GM19455 (cell line): Measurements from ENCODE around the gene HIVEP3.

Experiments
- ATAC-seq: cut with Tn5 transposase; IDR thresholded peaks from one replicate; pipeline ENCODE4 v1.9.1; 2021; ENCODE audit not compliant: unreplicated experiment

Gene HIVEP3

DNA sequence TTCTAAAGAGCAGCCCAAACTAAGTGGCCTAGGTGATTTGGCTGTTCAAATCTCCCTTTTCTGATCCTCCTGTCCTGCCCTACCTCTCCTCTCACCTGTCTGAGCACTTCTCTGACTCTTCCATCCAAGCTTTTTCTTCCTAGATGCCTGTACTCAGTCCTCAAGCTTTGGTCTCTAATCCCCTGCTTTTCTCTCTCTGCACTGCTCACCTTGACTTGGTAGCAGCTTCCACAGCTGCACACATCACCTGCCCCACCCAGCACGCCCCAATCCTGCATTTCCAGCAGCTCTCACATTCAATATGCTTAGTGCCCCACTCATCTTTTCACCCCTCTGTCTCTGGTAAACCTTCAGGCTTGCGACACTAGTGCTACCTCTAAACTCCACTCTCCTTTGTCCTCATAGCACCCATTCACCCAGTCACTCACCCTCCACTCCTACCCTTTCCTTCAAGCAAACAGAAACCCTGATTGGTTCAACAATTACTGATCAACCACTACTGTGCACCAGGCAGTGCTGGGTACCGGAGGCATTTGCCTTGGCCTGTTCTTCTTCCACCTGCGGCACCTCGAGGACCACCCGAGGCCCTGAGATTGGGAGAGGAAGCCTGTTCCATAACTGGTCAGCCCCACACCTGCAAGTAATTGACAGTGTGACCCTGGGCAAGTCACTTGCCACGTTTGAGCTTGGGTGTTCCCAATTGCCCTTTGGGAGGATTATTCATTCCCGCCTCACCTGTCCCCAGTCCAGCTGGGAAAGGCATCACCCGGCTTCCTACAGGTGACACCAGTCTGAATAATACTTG, 298.2 kb downstream of the HIVEP3 start:
- ATAC-seq = no peak

GRCh38 chr1:41619511-41620364, 299.0 kb downstream of the HIVEP3 start:
- ATAC-seq = no peak

DNA sequence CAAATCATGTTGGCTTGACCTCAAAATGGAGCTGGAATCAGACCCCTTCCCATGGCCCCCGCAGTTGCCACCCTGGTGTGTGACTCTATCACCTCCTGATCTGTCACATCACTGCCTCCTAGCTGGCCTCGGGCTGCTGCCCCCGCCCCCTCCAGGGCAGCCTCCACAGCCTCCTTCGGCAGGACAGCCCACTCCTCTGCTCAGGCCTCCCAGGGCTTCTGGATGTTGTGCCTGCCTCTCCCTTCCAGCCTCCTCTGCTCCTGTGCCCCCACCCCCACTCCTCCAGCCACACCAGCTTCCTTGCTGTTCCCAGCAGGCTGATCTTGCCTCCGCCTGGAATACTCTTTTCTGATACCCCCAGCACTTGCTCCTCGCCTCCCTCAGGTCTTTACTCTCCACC, 299.9 kb downstream of the HIVEP3 start:
- ATAC-seq = no peak

DNA sequence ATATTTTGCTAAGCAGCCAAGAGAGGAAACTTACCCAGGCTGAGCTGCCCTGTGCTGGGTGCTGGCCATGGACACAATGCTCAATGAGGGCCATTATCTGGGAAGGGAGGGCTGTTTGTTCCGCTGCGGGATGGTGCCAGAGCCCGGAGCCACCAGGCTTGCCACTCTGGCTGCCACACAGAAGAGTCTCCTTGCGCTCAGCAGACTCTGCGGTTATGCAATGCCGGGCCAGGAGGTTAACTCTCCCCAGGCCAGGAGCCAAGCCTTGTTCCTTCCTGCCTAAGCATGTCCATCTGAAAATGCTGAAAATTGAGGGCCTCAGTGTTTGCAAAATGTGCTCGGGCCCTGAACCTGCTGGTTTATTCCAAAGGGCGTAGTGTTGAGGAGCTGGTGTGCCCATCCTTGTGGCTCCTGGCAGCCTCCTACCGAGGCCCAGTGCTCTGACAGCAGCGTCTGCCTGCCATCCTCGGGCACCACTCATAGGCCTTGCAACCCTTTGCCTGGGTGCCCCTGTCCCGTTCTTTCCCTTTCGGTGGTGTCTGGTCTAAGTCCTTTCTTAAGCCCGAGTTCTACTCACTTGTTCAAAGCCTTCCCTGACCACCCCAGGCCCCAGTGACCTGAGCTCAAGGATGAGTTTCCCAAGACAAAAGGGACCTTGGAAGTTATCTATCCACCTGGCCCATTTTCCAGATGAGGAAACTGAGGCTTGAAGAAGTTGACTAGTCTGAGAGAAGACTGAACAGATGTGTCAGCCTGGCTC, 300.5 kb downstream of the HIVEP3 start:
- ATAC-seq = no peak

DNA sequence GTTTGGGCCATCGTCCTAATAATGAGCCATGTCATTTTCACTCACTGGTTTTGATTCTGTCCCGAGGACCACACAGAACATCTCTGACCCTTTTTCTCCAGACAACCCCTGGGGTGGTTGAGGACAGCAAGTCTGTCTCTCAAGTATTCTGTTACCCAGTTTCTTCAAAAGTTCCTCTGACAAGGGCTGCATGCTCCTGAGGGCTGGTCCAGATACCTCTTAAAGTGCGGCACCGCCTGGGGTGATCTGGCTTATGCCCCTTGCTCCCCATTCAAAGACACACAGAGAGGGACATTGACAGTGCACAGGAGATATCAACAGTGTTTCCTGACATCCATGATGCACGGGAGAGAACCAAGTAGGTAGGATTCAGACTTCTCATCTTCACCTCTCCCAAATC, 301.4 kb downstream of the HIVEP3 start:
- ATAC-seq = no peak

GRCh38 chr1:41616563-41616962, 302.2 kb downstream of the HIVEP3 start:
- ATAC-seq = no peak

- ATAC-seq = no peak
Measured at GRCh38 chr1:41615981-41616380, 302.7 kb downstream of the HIVEP3 start.

DNA sequence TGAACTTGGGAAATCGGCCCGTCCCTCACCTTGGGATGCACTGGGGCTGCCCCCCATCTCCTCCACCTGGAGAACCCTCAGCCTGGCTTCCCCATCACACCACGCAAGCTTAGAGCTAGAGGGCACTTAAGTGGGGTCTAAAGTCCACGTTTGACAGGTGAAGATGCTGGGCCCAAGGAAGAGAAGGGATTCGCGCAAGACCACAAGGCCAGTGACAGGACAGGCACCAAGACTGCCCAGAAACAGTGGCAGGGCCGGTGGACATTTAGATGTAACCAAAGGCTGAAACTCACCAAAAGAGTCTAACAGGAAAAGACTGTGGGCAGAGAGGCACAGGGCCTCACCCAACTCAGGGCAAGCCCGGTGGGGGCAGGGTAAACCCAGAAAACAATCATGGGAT, 303.4 kb downstream of the HIVEP3 start:
- no peak for ATAC-seq

DNA sequence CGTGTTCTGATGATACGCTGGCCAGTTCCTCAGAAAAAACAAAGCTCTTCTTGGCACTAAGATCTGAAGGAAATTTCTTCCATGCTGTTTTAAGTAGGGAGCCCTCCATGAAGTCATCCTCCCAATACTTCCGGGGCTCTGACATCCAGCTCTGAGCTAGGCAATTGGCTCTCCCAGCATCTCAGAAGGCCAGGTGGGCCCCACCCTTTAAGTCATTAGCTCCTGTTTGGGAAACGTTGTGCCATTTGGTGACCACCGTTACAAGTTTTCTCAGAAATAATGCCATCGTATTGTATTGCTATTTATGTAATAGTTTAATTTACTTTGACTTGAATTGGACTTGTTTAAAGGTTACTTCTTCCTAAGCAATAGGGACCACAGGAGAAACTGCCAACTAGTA, 303.9 kb downstream of the HIVEP3 start:
- ATAC-seq = no peak

GRCh38 chr1:41613689-41614574, 304.8 kb downstream of the HIVEP3 start:
- no peak for ATAC-seq

GRCh38 chr1:41612953-41613352, 305.8 kb downstream of the HIVEP3 start:
- no peak for ATAC-seq

- no peak for ATAC-seq
Measured at GRCh38 chr1:41611932-41612450, 306.7 kb downstream of the HIVEP3 start.

DNA sequence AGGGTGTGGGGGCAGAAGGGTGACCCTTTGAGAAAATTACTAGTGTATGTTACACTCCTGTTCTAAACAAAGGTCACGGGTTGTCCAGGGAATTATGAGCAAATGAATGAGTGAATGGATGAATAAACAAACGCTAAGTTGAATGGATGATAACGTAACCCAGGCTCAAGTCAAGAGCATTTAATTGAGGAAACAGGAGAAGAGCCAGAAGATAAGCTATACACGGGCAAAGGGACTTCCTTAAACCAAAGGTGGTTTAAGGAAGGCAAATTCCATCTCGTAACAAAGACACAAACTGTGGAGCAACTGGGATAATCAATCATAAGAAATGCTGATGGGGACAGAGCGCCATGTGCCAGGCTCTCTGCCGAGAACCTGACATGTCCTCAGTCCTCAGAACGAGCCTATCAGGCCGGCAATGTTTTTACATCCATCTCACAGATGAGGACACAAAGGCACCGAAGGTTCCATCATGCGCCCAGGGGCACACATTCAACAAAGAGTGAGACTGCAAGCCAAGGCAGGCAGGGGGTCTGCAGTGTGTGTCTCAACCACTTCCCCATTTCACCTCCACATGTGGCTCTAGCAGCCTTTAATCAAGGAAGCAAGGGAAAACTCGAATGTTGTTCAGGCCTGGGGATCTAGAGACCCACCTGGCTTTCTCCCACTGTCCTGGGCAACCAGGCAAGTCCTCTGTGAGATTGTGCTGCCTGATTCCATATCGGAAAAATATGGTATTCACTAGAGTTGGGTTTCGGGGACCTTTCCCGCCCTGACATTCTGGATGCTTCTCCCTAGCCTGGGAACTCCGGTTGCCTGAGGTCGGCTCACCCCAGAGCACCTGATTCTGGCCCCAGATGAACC, 307.4 kb downstream of the HIVEP3 start:
- ATAC-seq = no peak

DNA sequence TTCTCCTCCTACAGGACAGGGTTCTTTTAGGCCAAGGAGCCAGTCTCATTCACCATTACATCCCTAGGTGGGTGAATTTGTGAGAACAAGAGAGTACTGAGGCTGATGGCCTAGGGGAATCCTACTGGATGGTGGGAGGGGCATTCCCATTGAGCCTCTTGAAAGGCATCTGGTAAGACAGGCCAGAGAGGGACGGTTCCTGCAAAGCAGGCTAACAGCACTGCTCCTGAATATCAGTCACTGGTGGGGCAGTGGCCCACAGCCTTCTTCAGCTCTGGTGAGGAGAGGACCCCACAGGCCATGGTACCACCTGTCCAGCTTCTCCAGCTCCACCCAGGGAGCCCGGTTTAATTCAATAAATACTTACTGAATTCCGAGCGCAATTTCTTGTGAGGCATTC, 308.4 kb downstream of the HIVEP3 start:
- no peak for ATAC-seq

DNA sequence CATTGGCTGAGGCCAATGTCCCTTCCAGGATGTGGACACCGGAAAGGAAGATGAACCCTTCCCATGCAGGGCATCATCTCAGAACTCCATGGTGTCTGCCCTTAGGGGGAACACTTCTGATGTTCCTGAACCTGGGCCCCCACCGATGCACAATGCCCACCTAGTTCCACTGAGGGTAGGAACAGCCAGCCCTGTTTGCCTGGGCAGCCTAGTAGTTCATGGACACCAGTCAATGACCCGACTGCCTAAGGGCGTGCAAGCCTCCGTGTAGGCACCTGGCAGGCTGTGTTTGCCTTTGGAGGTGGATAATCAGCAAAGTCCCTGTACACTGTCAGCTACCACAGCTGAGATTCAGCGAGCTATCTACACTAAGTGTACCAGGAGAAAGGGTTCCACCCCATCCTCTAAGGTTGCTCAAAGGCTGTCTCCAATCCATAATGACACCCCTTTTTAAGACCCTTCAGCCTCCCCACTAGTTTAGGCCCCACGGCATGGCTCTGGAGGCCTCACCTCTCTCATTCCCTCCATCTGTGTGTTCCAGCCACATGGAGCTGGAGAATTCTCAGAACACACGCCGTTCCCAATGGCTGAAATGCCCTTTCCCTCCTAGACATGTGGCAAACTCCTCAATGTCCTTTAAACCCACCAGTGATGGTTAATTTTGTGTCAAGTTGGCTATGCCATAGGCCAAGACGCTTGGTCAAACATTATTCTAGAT, 309.4 kb downstream of the HIVEP3 start:
- ATAC-seq = no peak

- no peak for ATAC-seq
Measured at GRCh38 chr1:41608211-41608610, 310.5 kb downstream of the HIVEP3 start.

GRCh38 chr1:41607808-41608207, 310.9 kb downstream of the HIVEP3 start:
- no peak for ATAC-seq

GRCh38 chr1:41599912-41600311, 318.8 kb downstream of the HIVEP3 start:
- no peak for ATAC-seq

GRCh38 chr1:41598325-41598724, 320.4 kb downstream of the HIVEP3 start:
- no peak for ATAC-seq
